GM12878 (cell line): Measurements from ENCODE around the gene MAGI1. TPM values are rescaled to one million over a fixed set of nuclear protein-coding genes. Genes with fewer than 3 reads are reported as not detected.

Experiments
- ATAC-seq: fragments of 200-7000 bp; cut with Tn5 transposase; 3 replicates; pipeline ENCODE4 v1.9.1; 2020; ENCODE audit warnings: mild to moderate bottlenecking, moderate library complexity
- BruUV-seq: library from RNA; stranded (reverse); fragments of 400-500 nt; replicated peaks from 2 replicates; lab custom pipeline; 2021; lab: Mats Ljungman, UMichigan
- CTCF ChIA-PET: fragments of 300-600 bp; sonication (Branson Sonifier 250); formaldehyde crosslinking; extraction: SDS; loops from one replicate; lab custom pipeline; 2021; ENCODE audit warnings: inconsistent platforms; lab: Yijun Ruan, JAX
- POLR2A ChIA-PET: fragments of 350-600 bp; formaldehyde crosslinking; extraction: SDS; loops from one replicate; lab custom pipeline; 2021; ENCODE audit warnings: inconsistent platforms; lab: Charles Lee
- RAD21 ChIA-PET: fragments of 300-600 bp; sonication (Branson Sonifier 250); formaldehyde crosslinking; loops from one replicate; lab custom pipeline; 2023; ENCODE audit warnings: antibody characterized with exemption; ENCODE audit not compliant: unreplicated experiment; lab: Charles Lee
- SMC1A ChIA-PET: fragments of 300-600 bp; sonication (Branson Sonifier 250); formaldehyde crosslinking; loops from one replicate; lab custom pipeline; 2023; ENCODE audit not compliant: unreplicated experiment, uncharacterized antibody; lab: Charles Lee
- DNase-seq: peaks from one replicate; pipeline ENCODE4 v3.0.0-alpha.2; 2011; ENCODE audit warnings: low read depth, low spot score
- FAIRE-seq: peaks from 3 replicates; lab custom pipeline; 2011; peaks lifted over from hg19 to GRCh38; lab: Jason Lieb, UNC
- H2AFZ ChIP-seq: 2 replicates; pipeline ENCODE4 v1.6.0; 2011; ENCODE audit warnings: low read depth, low read length, control low read depth; ENCODE audit not compliant: control insufficient read depth
- H3K27ac ChIP-seq: 2 replicates; pipeline ENCODE4 v1.5.1; 2011; ENCODE audit warnings: control low read depth; ENCODE audit not compliant: control insufficient read depth, insufficient read depth
- H3K27me3 ChIP-seq, 2 experiments: replicated peaks in 1 of 2; 2 replicates each; pipeline versions ENCODE4 v1.6.0 to v1.6.1; 2011; ENCODE audit warnings: low read length in 1 of 2; ENCODE audit not compliant: control insufficient read depth in 2 of 2, insufficient read depth in 2 of 2
- H3K36me3 ChIP-seq, 2 experiments: 2 replicates each; pipeline ENCODE4 v1.5.1; 2011; ENCODE audit warnings: low read length in 1 of 2; ENCODE audit not compliant: control insufficient read depth in 2 of 2, insufficient read depth in 2 of 2
- H3K4me1 ChIP-seq: 2 replicates; pipeline ENCODE4 v1.6.1; 2011; ENCODE audit warnings: mild to moderate bottlenecking, low read length, moderate library complexity, mixed read lengths; ENCODE audit not compliant: control insufficient read depth, insufficient read depth
- H3K4me2 ChIP-seq: 2 replicates; pipeline ENCODE4 v1.6.0; 2011; ENCODE audit warnings: control low read depth; ENCODE audit not compliant: control insufficient read depth, insufficient read depth
- H3K4me3 ChIP-seq: fragments of 200-600 bp; sonication (generic); 2 replicates; pipeline ENCODE4 v1.5.1; 2016
- H3K79me2 ChIP-seq: 2 replicates; pipeline ENCODE4 v1.6.0; 2011; ENCODE audit warnings: low read length; ENCODE audit not compliant: control insufficient read depth, insufficient read depth
- H3K9ac ChIP-seq: 2 replicates; pipeline ENCODE4 v1.8.0; 2011; ENCODE audit warnings: low read length, control low read depth, mixed read lengths; ENCODE audit not compliant: control insufficient read depth, insufficient read depth
- H3K9me3 ChIP-seq: replicated peaks from 3 replicates; pipeline ENCODE4 v1.5.1; 2011; ENCODE audit warnings: mild to moderate bottlenecking, low read length; ENCODE audit not compliant: control insufficient read depth, insufficient read depth
- H4K20me1 ChIP-seq: 2 replicates; pipeline ENCODE4 v1.6.0; 2011; ENCODE audit not compliant: control insufficient read depth, insufficient read depth
- ASH2L ChIP-seq: fragments of 300-600, 200-600 bp; sonication (generic); IDR thresholded peaks from 2 replicates; pipeline ENCODE4 v1.6.1; 2017; ENCODE audit warnings: low read depth, mild to moderate bottlenecking, borderline replicate concordance
- KAT2A ChIP-seq: conservative IDR thresholded peaks from 2 replicates; pipeline ENCODE4 v1.6.1; 2011; ENCODE audit warnings: low read depth, low read length; ENCODE audit not compliant: control insufficient read depth
- MYB ChIP-seq: fragments of 150-350 bp; IDR thresholded peaks from 2 replicates; pipeline ENCODE4 v1.6.1; 2014; ENCODE audit warnings: mild to moderate bottlenecking, low read depth, low read length, borderline replicate concordance
- NFYA ChIP-seq: IDR thresholded peaks from 2 replicates; pipeline ENCODE4 v1.6.1; 2011; ENCODE audit warnings: low read depth, mild to moderate bottlenecking, low read length, improper control_type of control experiment, borderline replicate concordance
- NFYB ChIP-seq: IDR thresholded peaks from 2 replicates; pipeline ENCODE4 v1.6.1; 2011; ENCODE audit warnings: low read depth, mild to moderate bottlenecking, low read length, improper control_type of control experiment, moderate library complexity; ENCODE audit not compliant: insufficient read depth
- SMAD1 ChIP-seq: fragments of 450-650 bp; IDR thresholded peaks from 2 replicates; pipeline ENCODE4 v1.6.1; 2018; ENCODE audit warnings: mild to moderate bottlenecking, low read depth; ENCODE audit not compliant: partially characterized antibody
- TARDBP ChIP-seq: IDR thresholded peaks from 2 replicates; pipeline ENCODE4 v1.6.1; 2016; ENCODE audit warnings: borderline replicate concordance
- ZNF274 ChIP-seq: IDR thresholded peaks from one replicate; pipeline ENCODE4 v1.8.0; 2011; ENCODE audit not compliant: insufficient read length, insufficient read depth
- ZSCAN29 ChIP-seq: fragments of 450-650 bp; IDR thresholded peaks from 2 replicates; pipeline ENCODE4 v1.6.1; 2017; ENCODE audit warnings: mild to moderate bottlenecking, moderate library complexity
- WGBS: methylation state at CpG from one replicate; pipeline ENCODE4 v1.1.6; 2016; ENCODE audit warnings: low lambda C conversion rate; ENCODE audit not compliant: insufficient replicate concordance, insufficient coverage; ENCODE audit errors: missing lambda C conversion rate; 5-methylcytosine and 5-hydroxymethylcytosine counted together
- in situ Hi-C: fragments of 300-500 bp; cut with MboI; formaldehyde crosslinking; loops from 9 replicates; pipeline ENCODE4 v1.14.3; 2018; ENCODE audit warnings: mixed read lengths
- intact Hi-C: fragments of 100-400 bp; cut with micrococcal nuclease; formaldehyde crosslinking; loops from one replicate; pipeline ENCODE4 v1.14.2; 2022; ENCODE audit not compliant: unreplicated experiment
- polyA plus RNA-seq, 11 experiments: library from polyadenylated mRNA; depleted of rRNA in 4 of 11; unstranded in 6 of 11; stranded (reverse) in 5 of 11; fragments of >200 nt; fragmentation: Nextera tagmentation in 4 of 11; fragmentation: Illumina TruSeq in 1 of 11; extraction: Ambion mirVana in 4 of 11; extraction: Trizol in 1 of 11; gene quantifications; 1 replicate in 1 of 11; 2 replicates in 10 of 11; pipeline versions ENCODE4 v1.2.1 to v1.2.3, GENCODE V29; 2011 to 2016; ENCODE audit warnings: inconsistent platforms in 2 of 11, missing spikeins in 2 of 11, low read depth in 1 of 11
- total RNA-seq, 4 experiments: library from RNA; depleted of rRNA in 3 of 4; stranded (reverse); fragments of >200 nt in 3 of 4; fragmentation: Illumina TruSeq in 1 of 4; extraction: Trizol in 1 of 4; gene quantifications; 2 replicates each; pipeline versions ENCODE4 v1.2.1 to v1.2.3, GENCODE V29; 2013 to 2021
- TF ChIP-seq, protein P1 (sequence below): fragments of 450-650 bp; IDR thresholded peaks from 2 replicates; pipeline ENCODE4 v1.6.1; 2016; ENCODE audit warnings: mild to moderate bottlenecking
- TF ChIP-seq, protein P2 (sequence below): IDR thresholded peaks from 2 replicates; pipeline ENCODE4 v1.6.1; 2012; ENCODE audit warnings: mild to moderate bottlenecking, low read depth, low read length
- TF ChIP-seq, protein P3 (sequence below): fragments of 450-650 bp; IDR thresholded peaks from 2 replicates; pipeline ENCODE4 v1.6.1; 2017; ENCODE audit warnings: antibody characterized with exemption, mild to moderate bottlenecking, moderate library complexity
- TF ChIP-seq, protein P4 (sequence below): IDR thresholded peaks from 2 replicates; pipeline ENCODE4 v1.6.1; 2011; ENCODE audit warnings: low read depth, mild to moderate bottlenecking, low read length, moderate library complexity, borderline replicate concordance; ENCODE audit errors: extremely low read depth

MAGI1 gene
- total and polyA plus RNA-seq, 10 of the 15 experiments (the other 5 are each of a cell fraction or from before 2014, with no cell fraction given), result 0.02 to 3.3 (median 0.29) TPM; not detected in 1

DNA sequence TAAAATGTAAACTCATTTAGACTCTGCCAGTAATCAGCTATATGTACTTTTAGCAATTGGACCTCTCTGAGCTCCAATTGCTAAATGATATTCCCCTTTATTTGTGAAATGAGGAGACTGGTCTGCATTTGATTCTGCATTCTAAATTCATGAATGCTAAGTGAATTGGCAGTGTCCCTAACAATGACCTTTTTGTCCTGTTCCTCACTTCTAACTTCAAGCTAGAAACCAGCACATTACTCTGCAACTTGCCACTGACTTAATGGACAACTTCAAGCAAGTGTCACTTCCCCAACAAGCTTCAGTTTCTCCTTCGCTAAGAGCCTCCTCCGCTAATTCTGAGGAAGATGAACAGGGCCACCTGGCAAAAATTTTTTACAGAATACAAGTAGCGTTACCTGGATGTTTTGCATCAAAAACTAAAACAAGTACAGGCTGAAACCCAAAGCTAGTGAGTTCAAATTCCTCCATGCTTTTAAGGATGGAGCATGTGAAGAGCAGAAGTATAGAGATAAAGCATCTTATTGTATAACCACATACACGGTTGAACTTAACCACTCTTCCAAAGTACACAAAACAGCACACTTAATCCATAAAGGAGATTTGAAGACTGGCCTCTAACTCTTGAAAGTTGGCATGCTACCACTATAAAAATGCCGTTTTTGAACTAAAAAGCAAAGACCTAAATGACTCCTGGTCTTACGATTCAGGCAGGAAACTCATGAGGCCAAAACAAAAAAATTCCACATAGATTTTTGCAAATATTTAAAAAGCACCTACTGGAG is 207.6 kb downstream of the MAGI1 start:
- RAD21 ChIA-PET, result no interaction called here
- no peak overlapping the region for H2AFZ ChIP-seq
- no peak for ATAC-seq
- CTCF ChIA-PET, result interaction anchor here (1.7 kb wide), 1 partner anchor 9 kb away, joined by 3 read pairs; no protein-coding TSS in a partner anchor
- no peaks in the 10 kb centered on the region; the same call in 2 of the 3 replicates for H3K9me3 ChIP-seq
- no TSS peak for BruUV-seq
- H3K27me3 ChIP-seq, result no peaks in the 10 kb centered on the region
- WGBS, result 35% methylated on average over 6 of the region's 6 CpGs
- POLR2A ChIA-PET, result no interaction called here
- in situ Hi-C loops (no loop called here), intact Hi-C loops (no loop called here)
- H3K79me2 ChIP-seq, result no peaks in the 10 kb centered on the region
- H4K20me1 ChIP-seq, result no peaks in the 10 kb centered on the region
- H3K4me2 ChIP-seq, result no peak overlapping the region
- no peaks in the 10 kb centered on the region for H3K36me3 ChIP-seq
- H3K27ac ChIP-seq, result no peak overlapping the region
- no peak for FAIRE-seq
- SMC1A ChIA-PET, result interaction anchor here (1.1 kb wide), 1 partner anchor 16 kb away, joined by 3 read pairs; no protein-coding TSS in a partner anchor
- H3K9ac ChIP-seq, result no peak overlapping the region
- DNase-seq, result no peak
- H3K4me1 ChIP-seq, result no peaks in the 10 kb centered on the region; the same call in 1 of the 2 replicates
- no peak overlapping the region for H3K4me3 ChIP-seq
- no peak for TF ChIP-seq SMAD1
- no peak for TF ChIP-seq NFYB
- no peak for TF ChIP-seq KAT2A
- TF ChIP-seq, protein P1, sequence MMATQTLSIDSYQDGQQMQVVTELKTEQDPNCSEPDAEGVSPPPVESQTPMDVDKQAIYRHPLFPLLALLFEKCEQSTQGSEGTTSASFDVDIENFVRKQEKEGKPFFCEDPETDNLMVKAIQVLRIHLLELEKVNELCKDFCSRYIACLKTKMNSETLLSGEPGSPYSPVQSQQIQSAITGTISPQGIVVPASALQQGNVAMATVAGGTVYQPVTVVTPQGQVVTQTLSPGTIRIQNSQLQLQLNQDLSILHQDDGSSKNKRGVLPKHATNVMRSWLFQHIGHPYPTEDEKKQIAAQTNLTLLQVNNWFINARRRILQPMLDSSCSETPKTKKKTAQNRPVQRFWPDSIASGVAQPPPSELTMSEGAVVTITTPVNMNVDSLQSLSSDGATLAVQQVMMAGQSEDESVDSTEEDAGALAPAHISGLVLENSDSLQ, result no peak
- TF ChIP-seq, protein P2, sequence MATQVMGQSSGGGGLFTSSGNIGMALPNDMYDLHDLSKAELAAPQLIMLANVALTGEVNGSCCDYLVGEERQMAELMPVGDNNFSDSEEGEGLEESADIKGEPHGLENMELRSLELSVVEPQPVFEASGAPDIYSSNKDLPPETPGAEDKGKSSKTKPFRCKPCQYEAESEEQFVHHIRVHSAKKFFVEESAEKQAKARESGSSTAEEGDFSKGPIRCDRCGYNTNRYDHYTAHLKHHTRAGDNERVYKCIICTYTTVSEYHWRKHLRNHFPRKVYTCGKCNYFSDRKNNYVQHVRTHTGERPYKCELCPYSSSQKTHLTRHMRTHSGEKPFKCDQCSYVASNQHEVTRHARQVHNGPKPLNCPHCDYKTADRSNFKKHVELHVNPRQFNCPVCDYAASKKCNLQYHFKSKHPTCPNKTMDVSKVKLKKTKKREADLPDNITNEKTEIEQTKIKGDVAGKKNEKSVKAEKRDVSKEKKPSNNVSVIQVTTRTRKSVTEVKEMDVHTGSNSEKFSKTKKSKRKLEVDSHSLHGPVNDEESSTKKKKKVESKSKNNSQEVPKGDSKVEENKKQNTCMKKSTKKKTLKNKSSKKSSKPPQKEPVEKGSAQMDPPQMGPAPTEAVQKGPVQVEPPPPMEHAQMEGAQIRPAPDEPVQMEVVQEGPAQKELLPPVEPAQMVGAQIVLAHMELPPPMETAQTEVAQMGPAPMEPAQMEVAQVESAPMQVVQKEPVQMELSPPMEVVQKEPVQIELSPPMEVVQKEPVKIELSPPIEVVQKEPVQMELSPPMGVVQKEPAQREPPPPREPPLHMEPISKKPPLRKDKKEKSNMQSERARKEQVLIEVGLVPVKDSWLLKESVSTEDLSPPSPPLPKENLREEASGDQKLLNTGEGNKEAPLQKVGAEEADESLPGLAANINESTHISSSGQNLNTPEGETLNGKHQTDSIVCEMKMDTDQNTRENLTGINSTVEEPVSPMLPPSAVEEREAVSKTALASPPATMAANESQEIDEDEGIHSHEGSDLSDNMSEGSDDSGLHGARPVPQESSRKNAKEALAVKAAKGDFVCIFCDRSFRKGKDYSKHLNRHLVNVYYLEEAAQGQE, result no peak
- TF ChIP-seq, protein P3, sequence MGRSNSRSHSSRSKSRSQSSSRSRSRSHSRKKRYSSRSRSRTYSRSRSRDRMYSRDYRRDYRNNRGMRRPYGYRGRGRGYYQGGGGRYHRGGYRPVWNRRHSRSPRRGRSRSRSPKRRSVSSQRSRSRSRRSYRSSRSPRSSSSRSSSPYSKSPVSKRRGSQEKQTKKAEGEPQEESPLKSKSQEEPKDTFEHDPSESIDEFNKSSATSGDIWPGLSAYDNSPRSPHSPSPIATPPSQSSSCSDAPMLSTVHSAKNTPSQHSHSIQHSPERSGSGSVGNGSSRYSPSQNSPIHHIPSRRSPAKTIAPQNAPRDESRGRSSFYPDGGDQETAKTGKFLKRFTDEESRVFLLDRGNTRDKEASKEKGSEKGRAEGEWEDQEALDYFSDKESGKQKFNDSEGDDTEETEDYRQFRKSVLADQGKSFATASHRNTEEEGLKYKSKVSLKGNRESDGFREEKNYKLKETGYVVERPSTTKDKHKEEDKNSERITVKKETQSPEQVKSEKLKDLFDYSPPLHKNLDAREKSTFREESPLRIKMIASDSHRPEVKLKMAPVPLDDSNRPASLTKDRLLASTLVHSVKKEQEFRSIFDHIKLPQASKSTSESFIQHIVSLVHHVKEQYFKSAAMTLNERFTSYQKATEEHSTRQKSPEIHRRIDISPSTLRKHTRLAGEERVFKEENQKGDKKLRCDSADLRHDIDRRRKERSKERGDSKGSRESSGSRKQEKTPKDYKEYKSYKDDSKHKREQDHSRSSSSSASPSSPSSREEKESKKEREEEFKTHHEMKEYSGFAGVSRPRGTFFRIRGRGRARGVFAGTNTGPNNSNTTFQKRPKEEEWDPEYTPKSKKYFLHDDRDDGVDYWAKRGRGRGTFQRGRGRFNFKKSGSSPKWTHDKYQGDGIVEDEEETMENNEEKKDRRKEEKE, result no peak
- no peak for TF ChIP-seq NFYA
- TF ChIP-seq ASH2L, result no peak
- no peak for TF ChIP-seq ZSCAN29
- no peak for TF ChIP-seq ZNF274
- TF ChIP-seq TARDBP, result no peak
- no peak for TF ChIP-seq MYB
- TF ChIP-seq, protein P4, sequence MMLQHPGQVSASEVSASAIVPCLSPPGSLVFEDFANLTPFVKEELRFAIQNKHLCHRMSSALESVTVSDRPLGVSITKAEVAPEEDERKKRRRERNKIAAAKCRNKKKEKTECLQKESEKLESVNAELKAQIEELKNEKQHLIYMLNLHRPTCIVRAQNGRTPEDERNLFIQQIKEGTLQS, result no peak
